HG03045 (cell line): ENCODE results near the gene CHST11.

Experiments
- ATAC-seq: cut with Tn5 transposase; IDR thresholded peaks from one replicate; pipeline ENCODE4 v1.9.1; 2021; ENCODE audit warnings: mild to moderate bottlenecking, moderate library complexity; ENCODE audit not compliant: unreplicated experiment

CHST11 gene

GRCh38 chr12:104427547-104427938 lies 29.2 kb upstream of the CHST11 start:
- no peak for ATAC-seq

DNA sequence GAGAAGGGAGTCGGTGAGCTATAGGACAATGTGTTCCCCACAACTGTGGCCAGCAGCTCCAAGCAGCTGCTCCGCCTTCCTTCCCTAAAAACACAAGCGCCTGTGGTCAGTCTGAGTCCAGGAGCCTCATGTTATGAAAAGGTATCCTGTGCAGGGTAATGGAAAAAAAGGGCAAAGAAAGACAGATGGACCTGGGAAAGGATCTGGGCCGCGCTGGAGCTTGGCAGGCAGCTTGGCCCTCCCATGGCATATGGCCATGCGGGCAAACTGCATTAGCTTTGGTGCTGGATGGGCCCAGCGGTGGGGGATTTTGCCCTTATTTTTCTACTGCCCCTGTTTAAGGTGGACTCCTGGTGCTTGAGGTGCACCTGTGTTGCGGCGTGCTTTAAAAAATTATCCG lies 23.7 kb upstream of the CHST11 start:
- ATAC-seq, result no peak

DNA sequence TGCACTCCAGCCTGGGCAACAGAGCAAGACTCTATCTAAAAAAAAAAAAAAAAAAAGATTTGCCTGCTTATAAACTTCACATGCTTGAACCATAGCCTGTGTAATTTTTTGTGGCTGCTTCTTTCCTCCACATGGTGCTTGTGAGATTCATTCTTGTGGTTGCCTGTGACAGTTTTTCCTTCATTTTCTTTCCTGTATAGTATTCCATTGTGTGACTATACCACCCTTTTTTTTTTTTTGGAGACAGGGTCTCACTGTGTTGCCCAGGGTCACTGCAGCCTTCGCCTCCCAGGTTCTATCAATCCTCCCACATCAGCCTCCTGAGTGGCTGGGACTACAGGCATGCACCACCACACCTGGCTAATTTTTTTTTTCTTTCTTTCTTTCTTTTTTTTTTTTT lies 22.6 kb upstream of the CHST11 start:
- ATAC-seq, result no peak

DNA sequence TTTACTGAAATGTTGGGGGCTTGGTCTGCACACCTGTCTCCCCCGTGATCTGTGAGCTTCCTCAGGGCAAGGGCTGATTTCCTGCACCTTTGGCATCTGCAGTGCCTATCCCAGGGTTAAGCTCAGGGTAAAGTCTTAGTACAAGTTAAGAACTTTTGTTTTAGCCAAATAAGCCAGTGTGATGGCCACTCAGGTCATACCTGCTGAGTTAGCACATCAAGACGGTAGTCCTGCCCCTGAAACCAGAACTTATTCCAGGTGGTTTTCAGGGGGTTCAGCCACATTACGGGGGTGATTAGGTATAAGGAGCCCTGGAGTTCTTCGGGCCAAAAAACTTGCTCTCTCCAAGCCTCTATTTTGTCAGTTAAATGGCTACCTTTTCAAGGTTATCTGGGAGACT lies 21.6 kb upstream of the CHST11 start:
- ATAC-seq, result no peak

DNA sequence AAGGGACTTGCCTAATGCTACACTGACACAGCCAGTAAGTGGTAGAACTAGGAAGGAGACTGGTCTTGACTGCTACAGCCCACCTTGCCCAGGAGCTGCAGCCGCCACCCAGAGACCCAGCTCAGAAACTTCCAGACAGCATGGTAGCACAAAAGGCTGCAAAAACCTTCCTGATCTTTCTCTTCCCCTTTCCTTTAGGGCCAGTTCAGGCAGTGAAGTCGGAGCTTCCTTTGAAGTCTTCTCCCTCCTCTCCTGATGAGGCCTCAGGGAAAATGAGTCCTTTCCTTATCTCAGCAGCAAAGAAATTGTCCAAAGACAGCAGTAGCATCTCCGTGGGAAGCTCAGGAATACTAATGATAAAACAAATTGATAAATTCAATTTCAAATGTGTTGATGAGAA lies 21.0 kb upstream of the CHST11 start:
- ATAC-seq, result no peak

GRCh38 chr12:104436790-104437189 lies 20.0 kb upstream of the CHST11 start:
- no peak for ATAC-seq

GRCh38 chr12:104438134-104438533 lies 18.6 kb upstream of the CHST11 start:
- ATAC-seq, result no peak

GRCh38 chr12:104439137-104439536 lies 17.6 kb upstream of the CHST11 start:
- no peak for ATAC-seq

DNA sequence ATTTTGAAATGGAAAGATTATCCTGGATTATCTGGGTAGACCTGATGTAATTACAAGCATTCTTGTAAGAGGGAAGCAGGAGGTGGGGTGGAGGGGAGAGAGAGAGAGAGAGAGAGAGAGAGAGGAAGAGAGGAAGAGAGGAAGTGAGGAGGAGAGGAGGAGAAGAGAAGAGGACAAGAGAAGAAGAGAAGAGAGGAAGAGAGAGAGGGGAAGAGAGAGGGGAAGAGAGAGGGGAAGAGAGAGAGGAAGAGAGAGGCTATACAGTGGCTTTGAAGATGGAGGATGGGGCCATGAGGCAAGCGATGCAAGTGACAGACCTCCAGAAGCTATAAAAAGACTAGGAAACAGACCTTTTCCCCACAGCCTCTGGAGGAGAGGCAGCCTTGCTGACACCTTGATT lies 13.7 kb upstream of the CHST11 start:
- ATAC-seq, result no peak

DNA sequence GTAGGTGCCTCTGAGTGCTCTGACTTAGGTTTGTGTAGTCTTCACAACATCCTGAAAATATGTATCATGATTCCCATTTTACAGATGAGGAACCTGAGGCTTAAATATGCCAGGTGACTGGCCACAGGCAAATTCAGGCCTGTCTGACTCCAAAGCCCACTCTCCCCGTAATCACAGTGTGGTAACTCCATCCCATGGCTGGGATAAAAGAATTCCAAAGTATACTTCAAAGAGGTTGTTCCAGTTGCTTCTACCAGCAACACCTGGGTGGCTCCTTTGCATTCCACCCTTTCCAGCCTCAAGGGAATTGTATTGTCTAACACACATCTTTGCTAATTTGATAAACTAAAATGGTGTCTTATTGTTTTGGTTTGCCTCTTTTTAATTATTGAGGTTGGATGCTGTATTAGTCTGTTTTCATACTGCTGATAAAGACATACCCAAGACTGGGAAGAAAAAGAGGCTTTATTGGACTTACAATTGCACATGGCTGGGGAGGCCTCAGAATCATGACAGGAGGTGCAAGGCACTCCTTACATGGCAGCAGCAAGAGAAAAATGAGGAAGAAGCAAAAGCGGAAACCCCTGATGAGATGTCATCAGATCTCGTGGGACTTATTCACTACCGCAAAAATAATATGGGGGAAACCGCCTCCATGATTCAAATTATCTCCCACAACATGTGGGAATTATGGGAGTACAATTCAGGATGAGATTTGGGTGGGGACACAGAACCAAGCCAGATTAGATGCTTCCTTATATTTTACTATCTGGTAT lies 9.9 kb upstream of the CHST11 start:
- no peak for ATAC-seq

DNA sequence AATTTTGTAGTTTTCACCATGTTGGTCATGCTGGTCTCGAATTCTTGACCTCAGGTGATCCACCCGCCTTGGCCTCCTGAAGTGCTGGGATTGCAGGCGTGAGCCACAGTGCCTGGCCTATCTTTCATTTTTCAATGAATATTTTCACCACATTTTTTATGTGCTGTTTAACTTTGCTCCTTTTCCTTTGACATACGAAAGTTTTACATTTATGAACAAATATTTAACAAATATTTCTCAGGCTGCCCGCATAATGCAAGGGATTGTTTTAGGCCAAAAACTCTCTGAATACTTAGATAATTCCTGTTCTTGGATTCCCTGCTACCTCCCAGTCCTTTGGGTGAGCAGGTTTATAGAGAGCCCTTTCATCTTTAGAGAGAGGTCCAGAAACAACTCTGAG lies 8.7 kb upstream of the CHST11 start:
- no peak for ATAC-seq

DNA sequence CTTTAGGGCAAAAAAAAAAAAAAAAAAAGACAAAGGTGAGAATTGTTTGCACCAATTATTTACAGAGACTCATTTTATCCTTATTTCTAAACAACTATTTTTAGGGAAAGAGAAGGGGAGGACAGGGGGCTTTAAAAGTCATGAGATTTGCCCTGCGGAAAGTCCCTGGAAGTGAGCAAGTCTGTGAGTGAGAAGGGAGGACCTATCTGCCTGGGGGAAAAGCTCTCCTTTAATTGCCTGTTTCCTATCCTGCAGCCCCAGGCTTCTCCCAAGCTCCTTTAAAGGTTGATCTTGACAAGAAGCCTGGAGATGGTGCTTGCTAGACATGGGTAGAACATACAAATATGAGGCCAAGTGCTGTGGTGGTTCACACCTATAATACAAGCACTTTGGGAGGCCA lies 8.3 kb upstream of the CHST11 start:
- ATAC-seq, result no peak

DNA sequence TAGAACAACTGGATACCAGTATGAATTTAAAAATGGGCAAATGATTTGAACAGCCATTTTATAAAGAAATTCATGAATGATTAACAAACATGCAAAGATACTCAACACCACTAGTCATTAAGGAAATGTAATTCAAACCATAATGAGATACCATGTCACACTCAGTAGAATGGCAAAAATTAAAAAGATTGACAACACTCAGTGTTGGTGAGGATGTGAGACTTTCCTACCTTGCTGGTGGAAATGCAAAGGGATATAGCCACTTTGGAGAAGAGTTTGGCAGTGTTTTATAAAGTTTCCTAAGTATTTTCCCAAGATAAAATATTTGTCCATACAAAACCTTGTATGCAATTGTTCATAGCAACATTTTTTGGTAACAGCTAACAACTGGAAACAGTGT lies 6.0 kb upstream of the CHST11 start:
- ATAC-seq, result no peak

DNA sequence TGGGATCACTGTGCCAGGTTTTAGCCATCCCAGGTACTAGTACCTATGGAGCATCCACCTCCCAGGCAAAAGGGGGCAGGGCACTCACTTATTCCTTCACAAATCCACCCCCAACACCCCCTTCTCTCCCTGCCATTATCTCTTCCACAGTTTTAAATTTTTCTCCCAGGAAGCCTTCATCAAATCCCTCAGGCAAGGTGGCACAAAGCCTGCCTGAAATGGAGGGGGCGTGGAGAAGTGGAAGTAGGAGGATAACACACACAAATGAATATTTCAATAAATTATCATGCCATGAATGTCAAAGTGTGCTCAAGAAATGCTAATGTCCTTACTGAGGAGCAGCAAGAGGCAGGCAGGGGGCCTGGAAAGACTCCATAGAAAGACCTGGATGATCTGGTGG lies 4.7 kb upstream of the CHST11 start:
- ATAC-seq, result no peak

DNA sequence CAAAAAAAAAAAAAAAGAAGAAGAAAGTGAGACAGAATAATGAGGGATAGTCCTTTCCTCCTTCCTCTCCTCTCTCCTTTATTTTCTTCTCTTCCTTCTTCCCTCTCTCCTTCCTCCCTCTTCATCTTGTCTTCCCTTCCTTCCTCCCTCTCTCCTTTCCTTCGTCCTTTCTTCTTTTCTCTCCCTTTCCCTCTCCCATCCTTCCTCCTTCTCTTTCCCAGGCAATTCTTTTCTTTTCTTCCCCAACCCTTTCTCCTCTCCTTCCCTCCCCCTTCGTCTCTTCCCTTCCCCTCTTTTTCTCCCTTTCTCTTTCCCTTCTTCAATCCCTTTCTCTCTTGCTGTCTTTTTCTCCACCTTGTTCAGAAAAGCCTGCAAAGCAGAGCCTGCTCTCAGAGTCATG lies 3.6 kb upstream of the CHST11 start:
- no peak for ATAC-seq

DNA sequence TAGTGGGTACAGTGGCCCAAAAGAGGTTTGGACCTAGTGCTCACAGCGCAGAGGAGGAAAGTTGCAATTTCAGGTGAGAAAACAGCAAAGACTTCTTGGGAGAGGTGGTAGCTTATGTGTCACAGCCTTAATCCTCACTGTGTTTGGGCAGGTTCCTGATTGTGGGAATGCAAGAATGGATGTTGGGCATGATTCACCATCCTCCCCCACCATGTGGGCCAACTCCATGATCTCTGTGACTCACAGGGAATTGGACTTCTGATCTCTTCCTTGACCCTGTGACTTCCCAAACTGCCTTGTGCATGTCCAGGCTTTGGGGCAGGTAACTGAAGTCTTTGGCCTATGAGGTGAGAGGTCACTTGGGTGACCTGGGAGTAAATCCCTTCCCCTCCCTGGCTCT lies 1.8 kb upstream of the CHST11 start:
- ATAC-seq, result no peak

- no peak for ATAC-seq
These were observed 951 bp upstream of the CHST11 start for GRCh38 chr12:104455578-104456416.

- peak; percentile 28 for ATAC-seq
These were observed 400 bp downstream of the CHST11 start for GRCh38 chr12:104456950-104457745.

- no peak for ATAC-seq
These were observed 1.3 kb downstream of the CHST11 start for GRCh38 chr12:104457746-104458693.

- no peak for ATAC-seq
These were observed 2.1 kb downstream of the CHST11 start for GRCh38 chr12:104458694-104459367.
